ENCODE results near the gene SLC6A2. TPM values are rescaled to one million over a fixed set of nuclear protein-coding genes. Genes with fewer than 3 reads are reported as not detected.

The SLC6A2 gene
- total RNA-seq, 1 donor from 2014 or later = not detected

- Histone ChIP-seq H3K27me3 (no peaks in the 10 kb centered on the region), H3K9me3 (no peaks in the 10 kb centered on the region), H3K27ac (no peak overlapping the region), H3K4me3 (no peak overlapping the region), H3K36me3 (no peaks in the 10 kb centered on the region), H3K4me1 (no peaks in the 10 kb centered on the region)
- intact Hi-C loops (cut with DNase I) = no loop called here
- no peak for DNase-seq (ENCODE audit: low spot score in 2 of 2)
- TF ChIP-seq CTCF (IDR thresholded peaks at IDR 0.05) = no peak
Measured at GRCh38 chr16:55657616-55658015, 1.8 kb downstream of the SLC6A2 start.

- Histone ChIP-seq H3K27me3 (no peaks in the 10 kb centered on the region), H3K4me3 (no peak overlapping the region), H3K9me3 (no peaks in the 10 kb centered on the region), H3K27ac (no peak overlapping the region), H3K36me3 (no peaks in the 10 kb centered on the region), H3K4me1 (no peaks in the 10 kb centered on the region)
- DNase-seq (ENCODE audit: low spot score in 2 of 2) = no peak
- no peak for TF ChIP-seq CTCF (IDR thresholded peaks at IDR 0.05)
- intact Hi-C loops (cut with DNase I) = no loop called here
Measured at GRCh38 chr16:55658898-55659420, 3.2 kb downstream of the SLC6A2 start.

GRCh38 chr16:55660026-55660425 is 4.2 kb downstream of the SLC6A2 start:
- DNase-seq (ENCODE audit: low spot score in 2 of 2) = no peak
- TF ChIP-seq CTCF (IDR thresholded peaks at IDR 0.05) = no peak
- H3K9me3 ChIP-seq = no peaks in the 10 kb centered on the region
- intact Hi-C loops (cut with DNase I) = no loop called here
- H3K36me3 ChIP-seq = no peaks in the 10 kb centered on the region
- no peak overlapping the region for H3K27ac ChIP-seq
- H3K27me3 ChIP-seq = no peaks in the 10 kb centered on the region
- no peaks in the 10 kb centered on the region for H3K4me1 ChIP-seq
- H3K4me3 ChIP-seq = no peak overlapping the region

GRCh38 chr16:55660828-55661227 is 5.0 kb downstream of the SLC6A2 start:
- TF ChIP-seq CTCF (IDR thresholded peaks at IDR 0.05) = no peak
- no peaks in the 10 kb centered on the region for H3K4me1 ChIP-seq
- no peaks in the 10 kb centered on the region for H3K9me3 ChIP-seq
- H3K4me3 ChIP-seq = no peak overlapping the region
- no peaks in the 10 kb centered on the region for H3K27me3 ChIP-seq
- H3K36me3 ChIP-seq = no peaks in the 10 kb centered on the region
- no peak overlapping the region for H3K27ac ChIP-seq
- no peak for DNase-seq (ENCODE audit: low spot score in 2 of 2)
- intact Hi-C loops (cut with DNase I) = no loop called here

GRCh38 chr16:55661941-55662643 is 6.3 kb downstream of the SLC6A2 start:
- intact Hi-C loops (cut with DNase I) = no loop called here
- no peak for TF ChIP-seq CTCF (IDR thresholded peaks at IDR 0.05)
- no peak for DNase-seq (ENCODE audit: low spot score in 2 of 2)
- H3K9me3 ChIP-seq = no peaks in the 10 kb centered on the region
- H3K4me3 ChIP-seq = no peak overlapping the region
- H3K4me1 ChIP-seq = no peaks in the 10 kb centered on the region
- no peaks in the 10 kb centered on the region for H3K36me3 ChIP-seq
- no peaks in the 10 kb centered on the region for H3K27me3 ChIP-seq
- H3K27ac ChIP-seq = no peak overlapping the region

Measured in ascending aorta (tissue), 2 donors.